Neural progenitor cell (in vitro differentiated cells): ENCODE measurements around the gene SMIM1. TPM values are rescaled to one million over a fixed set of nuclear protein-coding genes. Genes with fewer than 3 reads are reported as not detected.

Experiments
- DNase-seq: peaks from one replicate; pipeline ENCODE4 v3.0.0-alpha.2; 2016; ENCODE audit warnings: low spot score
- H2AFZ ChIP-seq: fragments of 200-600 bp; sonication (generic); replicated peaks from 2 replicates; pipeline ENCODE4 v1.6.1; 2016; ENCODE audit warnings: antibody characterized with exemption
- H3F3A ChIP-seq: fragments of 200-600 bp; sonication (generic); 2 replicates; pipeline ENCODE4 v1.6.1; 2016; ENCODE audit warnings: antibody characterized with exemption, low read depth
- H3K27ac ChIP-seq: fragments of 200-600 bp; sonication (generic); 2 replicates; pipeline ENCODE4 v1.5.1; 2016; ENCODE audit warnings: mild to moderate bottlenecking
- H3K27me3 ChIP-seq: fragments of 200-600 bp; sonication (generic); 2 replicates; pipeline ENCODE4 v1.6.1; 2016; ENCODE audit warnings: mild to moderate bottlenecking, moderate library complexity
- H3K36me3 ChIP-seq: fragments of 200-600 bp; sonication (generic); 2 replicates; pipeline ENCODE4 v1.5.1; 2016
- H3K4me1 ChIP-seq: fragments of 200-600 bp; sonication (generic); 2 replicates; pipeline ENCODE4 v1.6.1; 2016; ENCODE audit warnings: mixed run types
- H3K4me2 ChIP-seq: fragments of 200-600 bp; sonication (generic); 2 replicates; pipeline ENCODE4 v1.6.1; 2016
- H3K4me3 ChIP-seq: fragments of 200-600 bp; sonication (generic); 2 replicates; pipeline ENCODE4 v1.5.1; 2016
- H3K79me2 ChIP-seq: fragments of 200-600 bp; sonication (generic); 2 replicates; pipeline ENCODE4 v1.6.1; 2016; ENCODE audit warnings: low read depth
- H3K9ac ChIP-seq: fragments of 200-600 bp; sonication (generic); 2 replicates; pipeline ENCODE4 v1.6.1; 2016
- H3K9me3 ChIP-seq: fragments of 200-600 bp; sonication (generic); 2 replicates; pipeline ENCODE4 v1.5.1; 2016; ENCODE audit warnings: low read depth
- H4K20me1 ChIP-seq: fragments of 200-600 bp; sonication (generic); 2 replicates; pipeline ENCODE4 v1.6.1; 2016; ENCODE audit warnings: low read depth
- H3K27ac Mint-ChIP-seq: 3 replicates; pipeline ENCODE4 v1.8.0; 2021; ENCODE audit warnings: mixed read lengths
- H3K27me3 Mint-ChIP-seq: 2 replicates; pipeline ENCODE4 v1.8.0; 2022; ENCODE audit warnings: low read depth, mild to moderate bottlenecking, inconsistent platforms, moderate library complexity, mixed read lengths; ENCODE audit not compliant: insufficient read depth
- H3K36me3 Mint-ChIP-seq: 3 replicates; pipeline ENCODE4 v1.8.0; 2021; ENCODE audit warnings: mixed read lengths
- H3K4me1 Mint-ChIP-seq: 3 replicates; pipeline ENCODE4 v1.8.0; 2021; ENCODE audit warnings: mixed read lengths
- H3K4me3 Mint-ChIP-seq: 3 replicates; pipeline ENCODE4 v1.8.0; 2021; ENCODE audit warnings: mild to moderate bottlenecking, moderate library complexity, mixed read lengths
- H3K9me3 Mint-ChIP-seq: 3 replicates; pipeline ENCODE4 v1.8.0; 2020; ENCODE audit warnings: mixed read lengths
- EZH2 ChIP-seq: fragments of 200-600 bp; sonication (generic); IDR thresholded peaks from 2 replicates; pipeline ENCODE4 v1.6.1; 2017; ENCODE audit warnings: antibody characterized with exemption, mild to moderate bottlenecking, moderate library complexity
- EZH2phosphoT487 ChIP-seq: fragments of 200-600 bp; sonication (generic); IDR thresholded peaks from 2 replicates; pipeline ENCODE4 v1.6.1; 2017; ENCODE audit warnings: antibody characterized with exemption
- total RNA-seq: library from RNA; depleted of rRNA; stranded (reverse); fragments of >200 nt; gene quantifications from 2 replicates; pipeline ENCODE4 v1.2.3, GENCODE V29; 2015; ENCODE audit warnings: low replicate concordance
- TF ChIP-seq, protein P1 (sequence below): fragments of 200-600 bp; sonication (generic); IDR thresholded peaks from 2 replicates; pipeline ENCODE4 v1.5.1; 2017; ENCODE audit warnings: antibody characterized with exemption, mild to moderate bottlenecking

Gene SMIM1
- total RNA-seq, 1 donor from 2014 or later = not detected

DNA sequence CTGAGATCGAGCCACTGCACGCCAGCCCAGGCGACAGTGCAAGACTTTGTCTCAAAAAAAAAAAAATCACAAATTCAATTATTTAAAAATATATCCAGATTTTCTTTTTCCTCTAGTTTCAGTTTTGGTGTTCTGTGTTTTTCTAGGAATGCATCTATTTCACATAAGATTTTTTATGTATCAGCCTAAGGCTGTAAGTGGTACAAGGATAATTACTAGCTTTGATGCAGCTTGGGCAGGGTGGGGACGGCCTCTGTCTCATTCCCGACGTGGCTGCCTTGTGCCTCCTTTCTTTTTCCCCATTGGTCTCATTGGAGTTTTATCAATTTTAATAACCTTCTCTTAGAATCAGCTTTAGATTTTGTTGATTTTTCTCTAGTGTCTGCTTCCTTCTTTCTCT lies 13.4 kb upstream of the SMIM1 start:
- peaks cover 22% of the 10 kb centered on the region for H3K27me3 ChIP-seq
- H4K20me1 ChIP-seq = no peaks in the 10 kb centered on the region
- no peak overlapping the region for H3K4me2 ChIP-seq
- no peak overlapping the region for H3K9ac ChIP-seq
- Mint-ChIP-seq H3K9me3 (peaks cover 11% of the 10 kb centered on the region), H3K4me3 (no peak overlapping the region), H3K4me1 (no peaks in the 10 kb centered on the region), H3K27ac (no peak overlapping the region), H3K36me3 (no peaks in the 10 kb centered on the region), H3K27me3 (peaks cover 9% of the 10 kb centered on the region)
- H3K27ac ChIP-seq = no peak overlapping the region
- H3K36me3 ChIP-seq = no peaks in the 10 kb centered on the region
- no peaks in the 10 kb centered on the region for H3K79me2 ChIP-seq
- TF ChIP-seq, protein P1, sequence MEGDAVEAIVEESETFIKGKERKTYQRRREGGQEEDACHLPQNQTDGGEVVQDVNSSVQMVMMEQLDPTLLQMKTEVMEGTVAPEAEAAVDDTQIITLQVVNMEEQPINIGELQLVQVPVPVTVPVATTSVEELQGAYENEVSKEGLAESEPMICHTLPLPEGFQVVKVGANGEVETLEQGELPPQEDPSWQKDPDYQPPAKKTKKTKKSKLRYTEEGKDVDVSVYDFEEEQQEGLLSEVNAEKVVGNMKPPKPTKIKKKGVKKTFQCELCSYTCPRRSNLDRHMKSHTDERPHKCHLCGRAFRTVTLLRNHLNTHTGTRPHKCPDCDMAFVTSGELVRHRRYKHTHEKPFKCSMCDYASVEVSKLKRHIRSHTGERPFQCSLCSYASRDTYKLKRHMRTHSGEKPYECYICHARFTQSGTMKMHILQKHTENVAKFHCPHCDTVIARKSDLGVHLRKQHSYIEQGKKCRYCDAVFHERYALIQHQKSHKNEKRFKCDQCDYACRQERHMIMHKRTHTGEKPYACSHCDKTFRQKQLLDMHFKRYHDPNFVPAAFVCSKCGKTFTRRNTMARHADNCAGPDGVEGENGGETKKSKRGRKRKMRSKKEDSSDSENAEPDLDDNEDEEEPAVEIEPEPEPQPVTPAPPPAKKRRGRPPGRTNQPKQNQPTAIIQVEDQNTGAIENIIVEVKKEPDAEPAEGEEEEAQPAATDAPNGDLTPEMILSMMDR = no peak
- TF ChIP-seq EZH2phosphoT487 (no peak), EZH2 (no peak)
- H3K9me3 ChIP-seq = no peaks in the 10 kb centered on the region
- no peaks in the 10 kb centered on the region for H3F3A ChIP-seq
- H3K4me3 ChIP-seq = no peak overlapping the region
- no peak overlapping the region for H2AFZ ChIP-seq
- DNase-seq = no peak
- no peaks in the 10 kb centered on the region for H3K4me1 ChIP-seq

DNA sequence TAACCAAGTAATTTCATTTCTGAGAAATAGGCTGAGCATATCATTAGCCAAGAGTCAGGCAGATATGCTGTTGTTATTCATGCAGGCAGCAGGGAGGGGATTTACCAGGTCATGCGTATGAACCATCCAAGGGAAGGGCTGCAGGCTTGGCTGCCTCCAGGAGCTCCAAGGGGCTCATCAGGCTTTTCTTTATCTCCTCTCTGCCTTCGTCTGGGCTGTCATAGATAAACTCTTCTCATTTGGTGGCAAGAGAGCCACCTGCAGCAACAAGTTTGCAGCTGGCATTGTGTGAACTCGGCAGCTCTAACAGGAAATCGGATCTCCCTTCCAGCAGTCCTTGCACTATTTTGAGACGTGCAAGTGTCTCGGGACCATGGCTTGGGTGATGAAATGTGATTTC lies 12.8 kb upstream of the SMIM1 start:
- no peaks in the 10 kb centered on the region for H3K79me2 ChIP-seq
- no peaks in the 10 kb centered on the region for H3K36me3 Mint-ChIP-seq
- TF ChIP-seq EZH2 = no peak
- TF ChIP-seq EZH2phosphoT487 = no peak
- no peak for DNase-seq
- no peak overlapping the region for H3K4me2 ChIP-seq
- H3K27ac Mint-ChIP-seq = no peak overlapping the region
- peaks cover 9% of the 10 kb centered on the region for H3K27me3 Mint-ChIP-seq
- peaks cover 11% of the 10 kb centered on the region for H3K9me3 Mint-ChIP-seq
- no peak overlapping the region for H2AFZ ChIP-seq
- no peaks in the 10 kb centered on the region for H4K20me1 ChIP-seq
- no peaks in the 10 kb centered on the region for H3F3A ChIP-seq
- no peaks in the 10 kb centered on the region for H3K4me1 Mint-ChIP-seq
- no peak overlapping the region for H3K4me3 ChIP-seq
- no peak overlapping the region for H3K4me3 Mint-ChIP-seq
- H3K36me3 ChIP-seq = no peaks in the 10 kb centered on the region
- H3K4me1 ChIP-seq = no peaks in the 10 kb centered on the region
- no peaks in the 10 kb centered on the region for H3K9me3 ChIP-seq
- peaks cover 22% of the 10 kb centered on the region for H3K27me3 ChIP-seq
- H3K9ac ChIP-seq = no peak overlapping the region
- no peak overlapping the region for H3K27ac ChIP-seq

- no peaks in the 10 kb centered on the region for H3K4me1 Mint-ChIP-seq
- H3K36me3 ChIP-seq = no peaks in the 10 kb centered on the region
- no peaks in the 10 kb centered on the region for H3K9me3 ChIP-seq
- no peaks in the 10 kb centered on the region for H3F3A ChIP-seq
- no peak overlapping the region for H3K9ac ChIP-seq
- no peak overlapping the region for H3K4me2 ChIP-seq
- H4K20me1 ChIP-seq = no peaks in the 10 kb centered on the region
- H3K4me1 ChIP-seq = no peaks in the 10 kb centered on the region
- peaks cover 11% of the 10 kb centered on the region for H3K27me3 Mint-ChIP-seq
- no peak overlapping the region for H3K27ac ChIP-seq
- H3K79me2 ChIP-seq = no peaks in the 10 kb centered on the region
- H3K36me3 Mint-ChIP-seq = no peaks in the 10 kb centered on the region
- H3K27me3 ChIP-seq = peaks cover 22% of the 10 kb centered on the region
- H3K4me3 ChIP-seq = no peak overlapping the region
- no peak for TF ChIP-seq EZH2phosphoT487
- TF ChIP-seq EZH2 = no peak
- TF ChIP-seq, protein P1 = no peak
- H2AFZ ChIP-seq = no peak overlapping the region
- peaks cover 21% of the 10 kb centered on the region for H3K9me3 Mint-ChIP-seq
- no peak overlapping the region for H3K4me3 Mint-ChIP-seq
- H3K27ac Mint-ChIP-seq = no peak overlapping the region
- no peak for DNase-seq
Measured at GRCh38 chr1:3761296-3762010, 11.1 kb upstream of the SMIM1 start.

DNA sequence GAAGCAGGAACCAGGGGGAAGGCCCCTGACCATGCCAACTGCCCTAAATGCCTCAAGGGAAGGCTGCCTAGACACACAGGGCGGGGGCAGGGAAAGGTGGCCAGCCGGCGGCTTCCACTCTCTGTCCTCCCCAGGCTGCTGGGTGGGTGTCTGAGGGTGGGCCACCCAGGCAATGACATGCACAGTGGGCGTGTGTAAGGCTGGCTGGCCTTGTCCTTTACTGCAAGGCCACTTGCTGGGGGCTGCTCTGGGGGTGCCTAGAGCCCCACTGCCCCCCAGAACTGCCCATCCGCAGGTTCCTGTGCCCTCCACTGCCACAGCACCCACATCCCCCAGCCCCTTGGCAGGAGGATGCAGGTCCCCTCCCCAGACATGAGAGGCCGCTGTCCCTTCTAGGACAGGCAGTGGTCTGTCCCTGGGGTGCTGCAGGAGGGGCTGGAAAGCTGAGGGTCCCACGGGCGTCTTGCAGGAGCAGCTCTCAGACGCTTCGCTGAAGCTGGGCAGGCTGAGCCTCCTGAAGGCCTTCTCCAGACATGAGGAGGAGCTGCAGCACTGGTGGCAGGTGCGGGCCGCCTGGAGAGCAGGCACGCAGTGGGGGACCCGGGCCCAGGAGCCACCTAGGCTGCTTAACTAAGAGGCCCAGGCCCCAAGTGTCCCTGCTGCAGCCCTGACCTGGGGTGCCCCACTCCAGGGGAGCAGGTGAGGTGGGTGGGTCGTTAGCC lies 10.2 kb upstream of the SMIM1 start:
- no peak overlapping the region for H3K4me3 ChIP-seq
- H3K27me3 ChIP-seq = peaks cover 22% of the 10 kb centered on the region
- no peak for DNase-seq
- no peaks in the 10 kb centered on the region for H3K9me3 ChIP-seq
- H3K9me3 Mint-ChIP-seq = peaks cover 21% of the 10 kb centered on the region
- H4K20me1 ChIP-seq = no peaks in the 10 kb centered on the region
- no peaks in the 10 kb centered on the region for H3K36me3 Mint-ChIP-seq
- no peaks in the 10 kb centered on the region for H3K36me3 ChIP-seq
- H2AFZ ChIP-seq = no peak overlapping the region
- no peak overlapping the region for H3K27ac Mint-ChIP-seq
- no peaks in the 10 kb centered on the region for H3K79me2 ChIP-seq
- peaks cover 9% of the 10 kb centered on the region for H3K27me3 Mint-ChIP-seq
- H3K4me3 Mint-ChIP-seq = no peak overlapping the region
- H3K4me2 ChIP-seq = no peak overlapping the region
- no peak overlapping the region for H3K27ac ChIP-seq
- no peak for TF ChIP-seq EZH2
- TF ChIP-seq, protein P1 = no peak
- TF ChIP-seq EZH2phosphoT487 = no peak
- no peaks in the 10 kb centered on the region for H3K4me1 ChIP-seq
- no peaks in the 10 kb centered on the region for H3F3A ChIP-seq
- no peak overlapping the region for H3K9ac ChIP-seq
- no peaks in the 10 kb centered on the region for H3K4me1 Mint-ChIP-seq
